Tibial artery (tissue), 4 donors: ENCODE results near the gene RFK.

Experiments
- DNase-seq, 2 donors: peaks; one replicate each; pipeline ENCODE4 v3.0.0-alpha.2; 2019
- H3K27ac ChIP-seq, 2 donors: fragments of 200-600 bp; sonication (generic) in 1 of 2; 1 replicate in 1 of 2; 2 replicates in 1 of 2; pipeline ENCODE4 v1.5.1; 2018 to 2019; ENCODE audit warnings: mild to moderate bottlenecking in 1 of 2
- H3K27me3 ChIP-seq, 2 donors: fragments of 200-600 bp; sonication (generic) in 1 of 2; one replicate each; pipeline versions ENCODE4 v1.5.1 to v1.6.0; 2016 to 2019
- H3K36me3 ChIP-seq, 3 donors: fragments of 200-600 bp; sonication (generic) in 2 of 3; one replicate each; pipeline ENCODE4 v1.5.1; 2016 to 2019; ENCODE audit warnings: mild to moderate bottlenecking in 2 of 3
- H3K4me1 ChIP-seq, 4 donors: fragments of 200-600 bp; sonication (generic) in 2 of 4; 1 replicate in 3 of 4; 2 replicates in 1 of 4; pipeline ENCODE4 v1.5.1; 2016 to 2019
- H3K4me3 ChIP-seq, 2 donors: fragments of 200-600 bp; sonication (generic) in 1 of 2; 1 replicate in 1 of 2; 2 replicates in 1 of 2; pipeline ENCODE4 v1.5.1; 2018 to 2019; ENCODE audit warnings: mild to moderate bottlenecking in 2 of 2
- H3K9me3 ChIP-seq, 3 donors: fragments of 200-600 bp; sonication (generic) in 1 of 3; one replicate each; pipeline ENCODE4 v1.5.1; 2016 to 2019
- intact Hi-C: fragments of 100-400 bp; cut with DNase I; formaldehyde crosslinking; loops from one replicate; pipeline ENCODE4 v1.15.0; 2023; ENCODE audit warnings: low total_unique reads
- TF ChIP-seq, protein P1 (sequence below), 2 experiments: fragments of 200-600 bp in 1 of 2; fragments of 450-650 bp in 1 of 2; IDR thresholded peaks; one replicate each; pipeline ENCODE4 v1.5.1; 2017 to 2019; ENCODE audit warnings: antibody characterized with exemption in 2 of 2, mild to moderate bottlenecking in 1 of 2, moderate library complexity in 1 of 2

The RFK gene

GRCh38 chr9:76424491-76424890 is 30.3 kb upstream of the RFK start:
- H3K4me1 ChIP-seq, result no peaks in the 10 kb centered on the region
- TF ChIP-seq, protein P1, sequence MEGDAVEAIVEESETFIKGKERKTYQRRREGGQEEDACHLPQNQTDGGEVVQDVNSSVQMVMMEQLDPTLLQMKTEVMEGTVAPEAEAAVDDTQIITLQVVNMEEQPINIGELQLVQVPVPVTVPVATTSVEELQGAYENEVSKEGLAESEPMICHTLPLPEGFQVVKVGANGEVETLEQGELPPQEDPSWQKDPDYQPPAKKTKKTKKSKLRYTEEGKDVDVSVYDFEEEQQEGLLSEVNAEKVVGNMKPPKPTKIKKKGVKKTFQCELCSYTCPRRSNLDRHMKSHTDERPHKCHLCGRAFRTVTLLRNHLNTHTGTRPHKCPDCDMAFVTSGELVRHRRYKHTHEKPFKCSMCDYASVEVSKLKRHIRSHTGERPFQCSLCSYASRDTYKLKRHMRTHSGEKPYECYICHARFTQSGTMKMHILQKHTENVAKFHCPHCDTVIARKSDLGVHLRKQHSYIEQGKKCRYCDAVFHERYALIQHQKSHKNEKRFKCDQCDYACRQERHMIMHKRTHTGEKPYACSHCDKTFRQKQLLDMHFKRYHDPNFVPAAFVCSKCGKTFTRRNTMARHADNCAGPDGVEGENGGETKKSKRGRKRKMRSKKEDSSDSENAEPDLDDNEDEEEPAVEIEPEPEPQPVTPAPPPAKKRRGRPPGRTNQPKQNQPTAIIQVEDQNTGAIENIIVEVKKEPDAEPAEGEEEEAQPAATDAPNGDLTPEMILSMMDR (IDR thresholded peaks at IDR 0.05), result no peak
- no peak overlapping the region for H3K27ac ChIP-seq
- no peak overlapping the region for H3K4me3 ChIP-seq
- intact Hi-C loops, result no loop called here
- H3K9me3 ChIP-seq, result no peaks in the 10 kb centered on the region
- H3K27me3 ChIP-seq, result no peaks in the 10 kb centered on the region
- H3K36me3 ChIP-seq, result no peaks in the 10 kb centered on the region
- DNase-seq, result no peak

GRCh38 chr9:76423216-76424177 is 29.3 kb upstream of the RFK start:
- intact Hi-C loops, result no loop called here
- Histone ChIP-seq H3K4me3 (no peak overlapping the region), H3K4me1 (no peaks in the 10 kb centered on the region), H3K27ac (no peak overlapping the region), H3K36me3 (no peaks in the 10 kb centered on the region), H3K27me3 (no peaks in the 10 kb centered on the region), H3K9me3 (no peaks in the 10 kb centered on the region)
- TF ChIP-seq, protein P1 (IDR thresholded peaks at IDR 0.05), result no peak
- no peak for DNase-seq

- Histone ChIP-seq H3K4me1 (peaks cover 0 to 6% (median 0%) of the 10 kb centered on the region in 4 donors), H3K36me3 (no peaks in the 10 kb centered on the region), H3K4me3 (no peak overlapping the region), H3K9me3 (no peaks in the 10 kb centered on the region), H3K27me3 (no peaks in the 10 kb centered on the region), H3K27ac (no peak overlapping the region)
- TF ChIP-seq, protein P1 (IDR thresholded peaks at IDR 0.05), result peak; percentile 13 to 34
- DNase-seq, result no peak
- intact Hi-C loops, result no loop called here
Observed at GRCh38 chr9:76419782-76420380, 25.7 kb upstream of the RFK start.

- TF ChIP-seq, protein P1 (IDR thresholded peaks at IDR 0.05), result no peak
- H3K4me3 ChIP-seq, result no peak overlapping the region
- no peak overlapping the region for H3K27ac ChIP-seq
- intact Hi-C loops, result no loop called here
- no peaks in the 10 kb centered on the region for H3K27me3 ChIP-seq
- DNase-seq, result no peak
- H3K4me1 ChIP-seq, result peaks cover 0 to 6% (median 0%) of the 10 kb centered on the region in 4 donors
- peaks cover 0 to 7% (median 3%) of the 10 kb centered on the region in 3 donors for H3K9me3 ChIP-seq
- H3K36me3 ChIP-seq, result no peaks in the 10 kb centered on the region
Observed at GRCh38 chr9:76417394-76417793, 23.2 kb upstream of the RFK start.

DNA sequence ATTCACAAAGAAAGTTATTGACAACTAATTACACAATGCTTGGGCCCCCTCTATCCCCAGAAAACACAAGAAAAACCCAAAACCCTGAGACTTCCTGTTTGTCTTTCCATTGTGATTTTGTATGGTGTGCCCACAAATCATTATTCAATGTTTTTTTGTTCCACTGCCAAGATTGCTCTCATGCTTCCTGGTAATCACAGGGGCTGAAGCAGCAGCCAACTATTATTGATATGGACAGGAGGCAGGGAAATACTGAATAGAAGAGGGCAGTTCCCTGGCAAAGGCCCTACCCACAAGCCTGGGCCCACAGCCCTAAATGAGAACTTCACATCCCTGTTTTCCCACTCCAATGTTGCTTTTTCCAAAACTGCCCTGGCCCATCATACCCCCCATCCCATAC is 21.5 kb upstream of the RFK start:
- Histone ChIP-seq H3K27me3 (no peaks in the 10 kb centered on the region), H3K9me3 (peaks cover 0 to 7% (median 3%) of the 10 kb centered on the region in 3 donors), H3K4me3 (no peak overlapping the region), H3K4me1 (peaks cover 0 to 6% (median 0%) of the 10 kb centered on the region in 4 donors), H3K27ac (no peak overlapping the region), H3K36me3 (no peaks in the 10 kb centered on the region)
- TF ChIP-seq, protein P1 (IDR thresholded peaks at IDR 0.05), result no peak
- no peak for DNase-seq
- intact Hi-C loops, result no loop called here
